PC-3 (cell line): ENCODE results near the gene NUP62. TPM values are rescaled to one million over a fixed set of nuclear protein-coding genes. Genes with fewer than 3 reads are reported as not detected.
A peak's percentile ranks its signal among the peaks of the same experiment; 100 is the strongest.

Experiments
- ATAC-seq: fragments of 200-7000 bp; cut with Tn5 transposase; 2 replicates; pipeline ENCODE4 v1.9.1; 2020; ENCODE audit warnings: mild to moderate bottlenecking, moderate library complexity
- BruUV-seq: library from RNA; stranded (reverse); fragments of 400-500 nt; replicated peaks from 2 replicates; lab custom pipeline; 2021; lab: Mats Ljungman, UMichigan
- CTCF ChIA-PET: fragments of 300-600 bp; sonication (Branson Sonifier 250); formaldehyde crosslinking; loops from one replicate; lab custom pipeline; 2022; ENCODE audit warnings: antibody characterized with exemption; lab: Charles Lee
- POLR2A ChIA-PET: fragments of 300-600 bp; sonication (Branson Sonifier 250); formaldehyde crosslinking; loops from one replicate; lab custom pipeline; 2022; ENCODE audit warnings: antibody characterized with exemption; ENCODE audit not compliant: unreplicated experiment; lab: Charles Lee
- DNase-seq: peaks from one replicate; pipeline ENCODE4 v3.0.0-alpha.2; 2015
- H2AFZ ChIP-seq: fragments of 300-600 bp; sonication (generic); 2 replicates; pipeline ENCODE4 v1.6.0; 2016; ENCODE audit warnings: antibody characterized with exemption, low read length
- H3F3A ChIP-seq: fragments of 300-600 bp; sonication (generic); one replicate; pipeline ENCODE4 v1.6.0; 2017; ENCODE audit warnings: antibody characterized with exemption, low read length, control low read depth, mild to moderate bottlenecking; ENCODE audit not compliant: unreplicated experiment
- H3K27ac ChIP-seq: fragments of 300-600 bp; sonication (generic); 2 replicates; pipeline ENCODE4 v1.5.1; 2016; ENCODE audit warnings: mild to moderate bottlenecking, low read length
- H3K27me3 ChIP-seq: fragments of 300-600 bp; sonication (generic); 2 replicates; pipeline ENCODE4 v1.6.1; 2016; ENCODE audit warnings: low read length, mixed read lengths
- H3K36me3 ChIP-seq: fragments of 300-600 bp; sonication (generic); 2 replicates; pipeline ENCODE4 v1.6.1; 2016; ENCODE audit warnings: low read depth, mixed run types, low read length, mixed read lengths
- H3K4me1 ChIP-seq: fragments of 300-600 bp; sonication (generic); 2 replicates; pipeline ENCODE4 v1.5.1; 2016; ENCODE audit warnings: low read length; ENCODE audit not compliant: insufficient read depth
- H3K4me2 ChIP-seq: fragments of 300-600 bp; sonication (generic); 2 replicates; pipeline ENCODE4 v1.6.0; 2016; ENCODE audit warnings: low read length
- H3K4me3 ChIP-seq: fragments of 300-600 bp; sonication (generic); 2 replicates; pipeline ENCODE4 v1.5.1; 2016; ENCODE audit warnings: mild to moderate bottlenecking, low read length, mixed read lengths
- H3K79me2 ChIP-seq: fragments of 300-600 bp; sonication (generic); 2 replicates; pipeline ENCODE4 v1.6.1; 2017; ENCODE audit warnings: low read length, mixed read lengths
- H3K9ac ChIP-seq: fragments of 300-600 bp; sonication (generic); 2 replicates; pipeline ENCODE4 v1.6.0; 2016; ENCODE audit warnings: mild to moderate bottlenecking, low read length
- H3K9me2 ChIP-seq: fragments of 300-600 bp; sonication (generic); replicated peaks from 2 replicates; pipeline ENCODE4 v1.6.1; 2016; ENCODE audit warnings: mixed run types, low read length, mixed read lengths
- H3K9me3 ChIP-seq: fragments of 300-600 bp; sonication (generic); 2 replicates; pipeline ENCODE4 v1.6.1; 2016; ENCODE audit warnings: low read length, mixed read lengths
- H4K20me1 ChIP-seq: fragments of 300-600 bp; sonication (generic); 2 replicates; pipeline ENCODE4 v1.6.1; 2016; ENCODE audit warnings: low read length, mixed read lengths
- EZH2 ChIP-seq: fragments of 300-600 bp; sonication (generic); IDR thresholded peaks from one replicate; pipeline ENCODE4 v1.6.1; 2017; ENCODE audit warnings: antibody characterized with exemption, mild to moderate bottlenecking, low read length; ENCODE audit not compliant: unreplicated experiment
- EZH2phosphoT487 ChIP-seq: fragments of 300-600 bp; sonication (generic); IDR thresholded peaks from 2 replicates; pipeline ENCODE4 v1.6.1; 2018; ENCODE audit warnings: mild to moderate bottlenecking, antibody characterized with exemption, low read length, borderline replicate concordance
- intact Hi-C: fragments of 100-400 bp; cut with micrococcal nuclease; formaldehyde crosslinking; loops from 2 replicates; pipeline ENCODE4 v1.9.0; 2023
- total RNA-seq: library from RNA; depleted of rRNA; stranded (reverse); fragments of >200 nt; gene quantifications from 2 replicates; pipeline ENCODE4 v1.2.3, GENCODE V29; 2014
- TF ChIP-seq, protein P1 (sequence below): fragments of 300-600 bp; sonication (generic); conservative IDR thresholded peaks from 2 replicates; pipeline ENCODE4 v1.5.1; 2017; ENCODE audit warnings: antibody characterized with exemption, low read depth, mild to moderate bottlenecking, low read length

NUP62 gene
- total RNA-seq, 1 experiment from 2014 or later, result 129 TPM

DNA sequence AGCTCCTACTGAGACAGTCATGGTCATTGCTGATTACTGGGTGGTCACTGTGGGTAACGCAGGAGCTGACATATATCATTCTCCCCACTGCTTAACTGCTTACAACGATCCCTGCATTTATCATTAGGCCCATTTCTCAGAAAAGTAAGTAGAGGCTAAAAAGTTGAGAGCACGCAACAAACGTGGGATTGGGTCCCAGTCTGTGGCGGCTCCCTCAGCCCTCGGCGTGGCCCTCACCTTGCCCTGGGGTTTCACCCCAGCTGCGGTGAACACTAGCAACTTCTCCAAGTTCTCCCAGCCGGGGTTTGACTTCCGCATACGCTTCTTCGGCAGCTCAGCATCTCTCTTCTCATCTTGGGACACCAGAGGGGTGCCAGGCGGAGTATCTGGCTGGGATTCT lies 64.4 kb downstream of the NUP62 start:
- H3K9me3 ChIP-seq, result no peaks in the 10 kb centered on the region
- intact Hi-C loops, result loop anchor here (5.0 kb wide), 1 partner anchor 48 kb away; the partner anchor contains the start of gene MED25
- no TSS peak for BruUV-seq
- H4K20me1 ChIP-seq, result peaks cover 17% of the 10 kb centered on the region
- H3K4me3 ChIP-seq, result peak overlapping the region; percentile 90; the same call in 1 of the 2 replicates
- no peaks in the 10 kb centered on the region for H3F3A ChIP-seq
- no peaks in the 10 kb centered on the region for H3K27me3 ChIP-seq
- no peak overlapping the region for H3K27ac ChIP-seq
- H3K36me3 ChIP-seq, result peaks cover 37% of the 10 kb centered on the region
- no peak overlapping the region for H2AFZ ChIP-seq
- H3K4me1 ChIP-seq, result peaks cover 17% of the 10 kb centered on the region
- CTCF ChIA-PET, result interaction anchor here (1.0 kb wide), 1 partner anchor 12 kb away, joined by 3 read pairs; the partner anchor contains the start of genes AKT1S1 and TBC1D17
- DNase-seq (no peak), ATAC-seq (no peak)
- H3K9me2 ChIP-seq, result no peaks in the 10 kb centered on the region
- POLR2A ChIA-PET, result interaction anchor here (0.7 kb wide), 1 partner anchor 15 kb away, joined by 3 read pairs; no protein-coding TSS in a partner anchor
- no peak overlapping the region for H3K9ac ChIP-seq
- peak overlapping the region; percentile 95 for H3K4me2 ChIP-seq
- TF ChIP-seq EZH2 (no peak), EZH2phosphoT487 (no peak)
- TF ChIP-seq, protein P1, sequence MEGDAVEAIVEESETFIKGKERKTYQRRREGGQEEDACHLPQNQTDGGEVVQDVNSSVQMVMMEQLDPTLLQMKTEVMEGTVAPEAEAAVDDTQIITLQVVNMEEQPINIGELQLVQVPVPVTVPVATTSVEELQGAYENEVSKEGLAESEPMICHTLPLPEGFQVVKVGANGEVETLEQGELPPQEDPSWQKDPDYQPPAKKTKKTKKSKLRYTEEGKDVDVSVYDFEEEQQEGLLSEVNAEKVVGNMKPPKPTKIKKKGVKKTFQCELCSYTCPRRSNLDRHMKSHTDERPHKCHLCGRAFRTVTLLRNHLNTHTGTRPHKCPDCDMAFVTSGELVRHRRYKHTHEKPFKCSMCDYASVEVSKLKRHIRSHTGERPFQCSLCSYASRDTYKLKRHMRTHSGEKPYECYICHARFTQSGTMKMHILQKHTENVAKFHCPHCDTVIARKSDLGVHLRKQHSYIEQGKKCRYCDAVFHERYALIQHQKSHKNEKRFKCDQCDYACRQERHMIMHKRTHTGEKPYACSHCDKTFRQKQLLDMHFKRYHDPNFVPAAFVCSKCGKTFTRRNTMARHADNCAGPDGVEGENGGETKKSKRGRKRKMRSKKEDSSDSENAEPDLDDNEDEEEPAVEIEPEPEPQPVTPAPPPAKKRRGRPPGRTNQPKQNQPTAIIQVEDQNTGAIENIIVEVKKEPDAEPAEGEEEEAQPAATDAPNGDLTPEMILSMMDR, result no peak
- H3K79me2 ChIP-seq, result peaks cover 41% of the 10 kb centered on the region

DNA sequence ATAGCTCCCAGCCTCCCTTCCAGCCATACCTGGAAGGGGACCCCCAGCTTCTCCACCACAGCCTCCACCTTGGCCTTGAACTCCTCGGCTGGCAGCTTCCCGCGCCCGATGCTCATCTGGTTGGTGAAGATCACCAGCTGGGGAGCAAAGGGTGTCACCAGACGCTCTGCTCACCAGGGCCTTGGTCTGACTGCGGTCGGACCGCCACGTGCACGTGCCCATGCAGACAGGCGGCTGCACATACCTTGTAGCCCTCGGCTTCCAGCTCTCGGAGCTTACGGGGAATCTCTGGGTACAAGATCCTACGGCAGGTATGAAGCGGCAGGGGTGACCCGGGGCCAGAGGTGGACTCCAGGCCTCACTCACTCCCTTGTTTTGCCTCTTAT lies 65.4 kb downstream of the NUP62 start:
- BruUV-seq, result no TSS peak
- Histone ChIP-seq H3K36me3 (peaks cover 42% of the 10 kb centered on the region), H2AFZ (no peak overlapping the region), H3K9me3 (no peaks in the 10 kb centered on the region), H3K9me2 (no peaks in the 10 kb centered on the region), H3K4me3 (no peak overlapping the region), H3K27me3 (no peaks in the 10 kb centered on the region), H3F3A (no peaks in the 10 kb centered on the region), H3K9ac (no peak overlapping the region), H3K79me2 (peaks cover 41% of the 10 kb centered on the region), H4K20me1 (peaks cover 17% of the 10 kb centered on the region), H3K4me2 (no peak overlapping the region), H3K27ac (no peak overlapping the region), H3K4me1 (peaks cover 17% of the 10 kb centered on the region)
- ChIA-PET CTCF (no interaction called here), POLR2A (no interaction called here)
- ATAC-seq, result no peak
- TF ChIP-seq EZH2 (no peak), EZH2phosphoT487 (no peak)
- TF ChIP-seq, protein P1, result no peak
- DNase-seq, result no peak
- intact Hi-C loops, result no loop called here

DNA sequence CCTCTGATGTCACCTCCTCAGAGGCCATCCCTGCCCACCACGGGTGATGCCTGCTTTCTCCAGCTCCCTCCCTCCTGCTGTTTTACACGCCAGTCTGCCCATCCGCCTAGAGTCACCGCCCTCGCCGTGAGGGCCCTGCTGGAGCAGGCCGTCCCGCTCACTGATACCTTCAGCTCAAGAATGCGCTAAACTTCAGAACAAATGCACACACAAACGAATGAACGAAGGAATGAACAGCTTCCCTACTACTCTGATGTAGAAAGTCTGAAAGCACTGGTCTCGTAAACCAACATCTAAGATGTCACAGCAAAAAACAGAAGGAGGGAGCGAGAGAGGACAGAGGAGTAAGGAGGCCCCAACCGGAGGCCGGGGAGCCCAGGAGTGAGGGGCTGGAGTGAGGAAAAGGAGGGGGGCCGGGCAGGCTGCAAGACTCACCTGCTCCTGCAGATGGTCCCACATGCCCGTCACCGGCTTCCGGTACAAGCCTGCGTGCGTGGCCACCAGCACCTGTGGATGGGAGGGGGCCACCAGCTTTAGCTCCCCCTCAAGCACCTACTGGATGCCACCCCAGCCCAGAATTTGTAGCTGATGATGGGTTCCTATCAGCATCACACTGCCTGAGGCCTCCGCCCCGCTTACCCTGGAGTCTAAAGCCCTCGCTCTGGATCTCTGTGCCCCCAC lies 65.9 kb downstream of the NUP62 start:
- intact Hi-C loops, result no loop called here
- no peak for ATAC-seq

More for the DNA sequence above, 65.9 kb downstream of the NUP62 start:
- H4K20me1 ChIP-seq, result peaks cover 17% of the 10 kb centered on the region
- peaks cover 17% of the 10 kb centered on the region for H3K4me1 ChIP-seq
- peaks cover 45% of the 10 kb centered on the region for H3K36me3 ChIP-seq
- H3K4me2 ChIP-seq, result no peak overlapping the region
- DNase-seq, result no peak
- no peak overlapping the region for H3K27ac ChIP-seq
- H3K9me3 ChIP-seq, result no peaks in the 10 kb centered on the region
- TF ChIP-seq EZH2 (no peak), EZH2phosphoT487 (no peak)
- no peak overlapping the region for H3K4me3 ChIP-seq
- H3K79me2 ChIP-seq, result peaks cover 41% of the 10 kb centered on the region
- H2AFZ ChIP-seq, result no peak overlapping the region
- no peaks in the 10 kb centered on the region for H3K27me3 ChIP-seq
- peaks cover under 1% of the 10 kb centered on the region for H3F3A ChIP-seq
- no peaks in the 10 kb centered on the region for H3K9me2 ChIP-seq
- POLR2A ChIA-PET, result no interaction called here
- CTCF ChIA-PET, result no interaction called here
- no TSS peak for BruUV-seq
- no peak overlapping the region for H3K9ac ChIP-seq
